ENCODE measurements around the gene AIP.
"Not testable (repeated sequence)": the region's sequence is repeated elsewhere in the genome, so short reads cannot be mapped to it uniquely, and the experiment has no call there.

The AIP gene

GRCh38 chr11:67482275-67482826 is 475 bp upstream of the AIP start:
- no peak for DNase-seq (ENCODE audit: low spot score)
- TF ChIP-seq CTCF (IDR thresholded peaks at IDR 0.05; ENCODE audit: extremely low read depth, insufficient read depth, missing control alignments): no peak
- in situ Hi-C loops (cut with MboI; ENCODE audit: low pct_unique_long_range_greater_than_20kb, low sequenced_read_pairs, unreplicated experiment): no loop called here

GRCh38 chr11:67483831-67484665 is 1.2 kb downstream of the AIP start:
- no peak for TF ChIP-seq CTCF (IDR thresholded peaks at IDR 0.05; ENCODE audit: extremely low read depth, insufficient read depth, missing control alignments)
- DNase-seq (ENCODE audit: low spot score): no peak
- in situ Hi-C loops (cut with MboI; ENCODE audit: low pct_unique_long_range_greater_than_20kb, low sequenced_read_pairs, unreplicated experiment): no loop called here

GRCh38 chr11:67484847-67485311 is 2.1 kb downstream of the AIP start:
- TF ChIP-seq CTCF (IDR thresholded peaks at IDR 0.05; ENCODE audit: extremely low read depth, insufficient read depth, missing control alignments): no peak
- DNase-seq (ENCODE audit: low spot score): no peak
- in situ Hi-C loops (cut with MboI; ENCODE audit: low pct_unique_long_range_greater_than_20kb, low sequenced_read_pairs, unreplicated experiment): no loop called here

- in situ Hi-C loops (cut with MboI; ENCODE audit: low pct_unique_long_range_greater_than_20kb, low sequenced_read_pairs, unreplicated experiment): not testable (repeated sequence)
- DNase-seq (ENCODE audit: low spot score): peak; percentile 76
Measured at GRCh38 chr11:67485873-67486361, 3.1 kb downstream of the AIP start.

GRCh38 chr11:67486481-67487195 is 3.8 kb downstream of the AIP start:
- TF ChIP-seq CTCF (IDR thresholded peaks at IDR 0.05; ENCODE audit: extremely low read depth, insufficient read depth, missing control alignments): no peak
- DNase-seq (ENCODE audit: low spot score): peak; percentile 81
- in situ Hi-C loops (cut with MboI; ENCODE audit: low pct_unique_long_range_greater_than_20kb, low sequenced_read_pairs, unreplicated experiment): no loop called here

GRCh38 chr11:67489203-67489884 is 6.5 kb downstream of the AIP start:
- no peak for DNase-seq (ENCODE audit: low spot score)
- in situ Hi-C loops (cut with MboI; ENCODE audit: low pct_unique_long_range_greater_than_20kb, low sequenced_read_pairs, unreplicated experiment): no loop called here
- no peak for TF ChIP-seq CTCF (IDR thresholded peaks at IDR 0.05; ENCODE audit: extremely low read depth, insufficient read depth, missing control alignments)

Data from GM13977 (cell line).